Heart left ventricle (tissue), 16 donors: Measurements from ENCODE around the gene RTP1. TPM values are rescaled to one million over a fixed set of nuclear protein-coding genes. Genes with fewer than 3 reads are reported as not detected.

Experiments
- ATAC-seq, 4 donors: fragments of 200-7000 bp; cut with Tn5 transposase; one replicate each; pipeline ENCODE4 v1.9.1; 2020 to 2022; ENCODE audit warnings: moderate library complexity in 4 of 4, mild to moderate bottlenecking in 3 of 4, moderate number of reproducible peaks in 1 of 4
- DNase-seq, 5 donors: peaks; one replicate each; pipeline ENCODE4 v3.0.0-alpha.2; 2020
- H3K27ac ChIP-seq, 12 donors: fragments of 200-600 bp; sonication (generic) in 4 of 12; one replicate each; pipeline versions ENCODE4 v1.5.0 to v1.8.0; 2016 to 2022; ENCODE audit warnings: mild to moderate bottlenecking in 2 of 12
- H3K27me3 ChIP-seq, 9 donors: fragments of 200-600 bp; sonication (generic) in 2 of 9; one replicate each; pipeline versions ENCODE4 v1.5.1 to v1.8.0; 2016 to 2022; ENCODE audit warnings: mild to moderate bottlenecking in 3 of 9
- H3K36me3 ChIP-seq, 9 donors: fragments of 200-600 bp; sonication (generic) in 2 of 9; one replicate each; pipeline versions ENCODE4 v1.5.0 to v1.8.0; 2018 to 2022; ENCODE audit warnings: mild to moderate bottlenecking in 2 of 9
- H3K4me1 ChIP-seq, 12 donors: fragments of 200-600 bp; sonication (generic) in 4 of 12; one replicate each; pipeline versions ENCODE4 v1.5.0 to v1.8.0; 2016 to 2022; ENCODE audit warnings: mild to moderate bottlenecking in 3 of 12
- H3K4me3 ChIP-seq, 12 donors: fragments of 200-600 bp; sonication (generic) in 4 of 12; one replicate each; pipeline versions ENCODE4 v1.5.0 to v1.8.0; 2017 to 2022; ENCODE audit warnings: mild to moderate bottlenecking in 9 of 12, moderate library complexity in 4 of 12
- H3K9me3 ChIP-seq, 12 donors: fragments of 200-600 bp; sonication (generic) in 4 of 12; one replicate each; pipeline versions ENCODE4 v1.5.0 to v1.8.0; 2016 to 2022; ENCODE audit warnings: mild to moderate bottlenecking in 1 of 12
- POLR2A ChIP-seq, 2 donors: fragments of 450-650 bp; IDR thresholded peaks; one replicate each; pipeline ENCODE4 v1.6.1; 2017; ENCODE audit warnings: antibody characterized with exemption in 2 of 2, mild to moderate bottlenecking in 2 of 2, moderate library complexity in 2 of 2
- WGBS, 4 donors: extraction: QIAGEN DNeasy Blood & Tissue Kit in 2 of 4; methylation state at CpG; one replicate each; pipeline versions ENCODE4 v1.1.5 to v1.1.7; 2013 to 2018; 5-methylcytosine and 5-hydroxymethylcytosine counted together
- intact Hi-C, 10 donors: fragments of 100-400 bp; cut with DNase I; formaldehyde crosslinking; loops; one replicate each; pipeline versions ENCODE4 v1.11.1 to v1.14.2; 2022
- polyA plus RNA-seq, 2 donors: library from polyadenylated mRNA; stranded (reverse); fragments of 200-250 nt; gene quantifications; one replicate each; pipeline ENCODE4 v1.2.3, GENCODE V29; 2013
- total RNA-seq, 9 donors: library from RNA; depleted of rRNA in 2 of 9; stranded (reverse); fragments of >200 nt in 2 of 9; fragmentation: NEBNext Ultra II Directional in 3 of 9; extraction: Animal tissue kit (Norgen Biotek cat#: 25700) in 3 of 9; gene quantifications; one replicate each; pipeline versions ENCODE4 v1.1.0 to v1.2.4, GENCODE V29; 2016 to 2023
- TF ChIP-seq, protein P1 (sequence below), 12 donors: fragments of 200-600 bp; sonication (generic) in 4 of 12; IDR thresholded peaks; one replicate each; pipeline versions ENCODE4 v1.5.0 to v1.8.0; 2018 to 2022; ENCODE audit warnings: antibody characterized with exemption in 12 of 12, mild to moderate bottlenecking in 5 of 12
- donor health status: ischemic (EF 13 %, LVEDD 7.1; RV severe dilation, severe dysfunction).
- donor health status: healthy with polysubstance abuse.
- donor health status: DM: no; HTN: yes; CAD: no.
- donor health status: DM: no; HTN: no; CAD: no.
- donor health status: ischemic (EF 25% LVEDD 6.9; RV normal size, moderate dysfunction).
- donor health status: ischemic (EF 25% LVEDD 5.7; RV mildly dilated, moderate dysfunction).
- donor health status: healthy.
- donor health status: DM: yes; HTN: yes; CAD: no.
- donor health status: ischemic (EF 35%, LVEDD 5.7; RV mildly dilated, moderate dysfunction).
- donor health status: nonischemic (EF 11% LVEDD 7.7; RV severe dilation, severe dysfunction).
- donor health status: DM: yes; HTN: yes; CAD: no.
- donor health status: PGD.
- donor health status: ischemic (EF 29% LVEDD 5.4; RV normal size, mild dysfunction).
- donor health status: nonischemic (EF 23%, LVEDD 6.1; RV moderate dilation, normal function).

Gene RTP1
- total and polyA plus RNA-seq, 11 donors = 0.13 TPM; not detected in 10

GRCh38 chr3:187183210-187183862 is 13.9 kb upstream of the RTP1 start:
- intact Hi-C loops = no loop called here
- TF ChIP-seq, protein P1, sequence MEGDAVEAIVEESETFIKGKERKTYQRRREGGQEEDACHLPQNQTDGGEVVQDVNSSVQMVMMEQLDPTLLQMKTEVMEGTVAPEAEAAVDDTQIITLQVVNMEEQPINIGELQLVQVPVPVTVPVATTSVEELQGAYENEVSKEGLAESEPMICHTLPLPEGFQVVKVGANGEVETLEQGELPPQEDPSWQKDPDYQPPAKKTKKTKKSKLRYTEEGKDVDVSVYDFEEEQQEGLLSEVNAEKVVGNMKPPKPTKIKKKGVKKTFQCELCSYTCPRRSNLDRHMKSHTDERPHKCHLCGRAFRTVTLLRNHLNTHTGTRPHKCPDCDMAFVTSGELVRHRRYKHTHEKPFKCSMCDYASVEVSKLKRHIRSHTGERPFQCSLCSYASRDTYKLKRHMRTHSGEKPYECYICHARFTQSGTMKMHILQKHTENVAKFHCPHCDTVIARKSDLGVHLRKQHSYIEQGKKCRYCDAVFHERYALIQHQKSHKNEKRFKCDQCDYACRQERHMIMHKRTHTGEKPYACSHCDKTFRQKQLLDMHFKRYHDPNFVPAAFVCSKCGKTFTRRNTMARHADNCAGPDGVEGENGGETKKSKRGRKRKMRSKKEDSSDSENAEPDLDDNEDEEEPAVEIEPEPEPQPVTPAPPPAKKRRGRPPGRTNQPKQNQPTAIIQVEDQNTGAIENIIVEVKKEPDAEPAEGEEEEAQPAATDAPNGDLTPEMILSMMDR (IDR thresholded peaks at IDR 0.05) = no peak
- TF ChIP-seq POLR2A (IDR thresholded peaks at IDR 0.05) = no peak
- Histone ChIP-seq H3K4me1 (peaks cover 0 to 33% (median 14%) of the 10 kb centered on the region in 12 donors), H3K27me3 (no peaks in the 10 kb centered on the region), H3K9me3 (no peaks in the 10 kb centered on the region), H3K27ac (peak overlapping the region in 7 of 12 donors; percentile 16 to 58 (median 36)), H3K4me3 (no peak overlapping the region), H3K36me3 (no peaks in the 10 kb centered on the region)
- DNase-seq (peak in 1 of 5 donors; percentile 31), ATAC-seq (no peak)
- 65 to 72% (median 68%) methylated on average over 7 of the region's 7 CpGs for WGBS, 4 donors

DNA sequence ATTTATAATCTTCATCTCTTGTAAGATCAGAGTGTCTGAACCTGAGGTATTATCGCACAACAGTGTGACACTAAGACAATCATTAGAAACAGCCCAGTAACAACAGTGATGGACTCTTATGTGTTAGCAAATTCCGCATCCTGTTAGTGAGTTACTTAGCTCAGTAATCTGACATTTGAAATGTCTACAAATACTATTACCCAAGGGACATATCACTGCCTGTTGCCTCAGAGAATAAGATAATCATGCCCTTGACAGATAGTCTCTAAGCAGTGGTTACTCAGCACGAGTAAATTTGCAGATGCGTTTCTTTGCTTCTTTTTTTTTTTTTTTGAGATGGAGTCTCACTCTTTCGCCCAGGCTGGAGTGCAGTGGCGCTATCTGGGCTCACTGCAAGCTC is 13.4 kb upstream of the RTP1 start:
- no peak for TF ChIP-seq POLR2A (IDR thresholded peaks at IDR 0.05)
- TF ChIP-seq, protein P1 (IDR thresholded peaks at IDR 0.05) = no peak
- peak overlapping the region in 3 of 12 donors; percentile 16 to 50 (median 19) for H3K27ac ChIP-seq
- DNase-seq (no peak), ATAC-seq (no peak)
- no peaks in the 10 kb centered on the region for H3K9me3 ChIP-seq
- no peaks in the 10 kb centered on the region for H3K36me3 ChIP-seq
- H3K4me1 ChIP-seq = peaks cover 0 to 33% (median 17%) of the 10 kb centered on the region in 12 donors
- intact Hi-C loops = no loop called here
- WGBS, 4 donors = 70 to 80% (median 75%) methylated on average over 6 of the region's 6 CpGs
- no peaks in the 10 kb centered on the region for H3K27me3 ChIP-seq
- no peak overlapping the region for H3K4me3 ChIP-seq

DNA sequence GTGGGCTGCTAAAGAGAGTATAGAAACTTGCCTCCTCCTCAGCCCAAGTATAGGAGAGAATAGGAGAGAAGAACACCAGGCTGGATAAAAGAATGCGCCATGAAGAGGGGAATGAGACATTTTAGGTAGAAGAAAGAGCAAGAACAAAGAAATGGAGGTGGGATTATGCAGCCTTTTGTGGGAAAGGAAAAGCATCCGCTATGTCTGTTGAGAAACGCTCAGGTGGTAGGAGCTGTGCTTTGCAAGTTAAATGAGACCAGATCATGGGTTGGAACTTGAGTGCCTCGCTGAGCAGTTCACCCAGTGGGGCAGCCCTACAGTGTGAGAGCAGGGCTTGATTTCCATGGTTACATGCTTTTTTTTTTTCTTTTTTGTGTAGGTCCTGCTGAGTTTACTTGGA is 11.5 kb upstream of the RTP1 start:
- Histone ChIP-seq H3K9me3 (no peaks in the 10 kb centered on the region), H3K4me1 (peaks cover 0 to 39% (median 19%) of the 10 kb centered on the region in 12 donors), H3K27ac (peak overlapping the region; percentile 41 to 99 (median 87)), H3K4me3 (no peak overlapping the region), H3K36me3 (no peaks in the 10 kb centered on the region), H3K27me3 (no peaks in the 10 kb centered on the region)
- TF ChIP-seq, protein P1 (IDR thresholded peaks at IDR 0.05) = no peak
- TF ChIP-seq POLR2A (IDR thresholded peaks at IDR 0.05) = no peak
- intact Hi-C loops = no loop called here
- DNase-seq (no peak), ATAC-seq (no peak)
- WGBS, 4 donors = 82 to 92% (median 88%) methylated on average over 4 of the region's 4 CpGs

DNA sequence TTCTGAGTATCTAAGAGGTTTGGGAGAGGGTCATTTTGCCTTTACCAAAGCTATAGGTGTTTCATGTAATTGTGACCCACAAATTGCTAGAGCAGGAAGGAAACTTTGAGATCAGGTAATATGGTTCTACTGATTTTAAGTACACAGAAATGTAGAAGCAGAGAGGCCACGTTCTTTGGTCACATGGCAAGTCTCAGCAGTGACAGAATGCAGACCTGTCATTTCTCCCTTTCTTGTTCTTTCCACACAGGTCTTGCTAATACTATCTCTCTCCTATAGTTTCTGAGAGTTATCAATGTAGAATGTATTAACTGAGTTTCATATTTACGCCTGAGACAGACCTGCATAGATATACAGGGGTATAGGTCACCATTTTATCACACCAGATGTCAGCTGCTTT is 10.9 kb upstream of the RTP1 start:
- H3K27me3 ChIP-seq = no peaks in the 10 kb centered on the region
- TF ChIP-seq POLR2A (IDR thresholded peaks at IDR 0.05) = no peak
- TF ChIP-seq, protein P1 (IDR thresholded peaks at IDR 0.05) = no peak
- peaks cover 0 to 39% (median 19%) of the 10 kb centered on the region in 12 donors for H3K4me1 ChIP-seq
- ATAC-seq (peak in 2 of 4 donors; percentile 33 to 47), DNase-seq (no peak)
- intact Hi-C loops = no loop called here
- no peaks in the 10 kb centered on the region for H3K36me3 ChIP-seq
- H3K4me3 ChIP-seq = no peak overlapping the region
- peak overlapping the region; percentile 41 to 99 (median 87) for H3K27ac ChIP-seq
- WGBS, 4 donors = 29 to 43% (median 40%) methylated on average over 2 of the region's 2 CpGs
- H3K9me3 ChIP-seq = no peaks in the 10 kb centered on the region
